Smooth muscle cell (in vitro differentiated cells): ENCODE data around the gene ZNF304. TPM values are rescaled to one million over a fixed set of nuclear protein-coding genes. Genes with fewer than 3 reads are reported as not detected.

ENCODE experiments used
- DNase-seq: peaks from one replicate; lab custom pipeline; 2025; ENCODE audit not compliant: unreplicated experiment; lab: John Stamatoyannopoulos, UW
- H2AFZ ChIP-seq: fragments of 200-600 bp; sonication (generic); 2 replicates; pipeline ENCODE4 v1.6.0; 2016; ENCODE audit warnings: antibody characterized with exemption, low read depth, mild to moderate bottlenecking
- H3F3A ChIP-seq: fragments of 200-600 bp; sonication (generic); 2 replicates; pipeline ENCODE4 v1.6.0; 2017; ENCODE audit warnings: antibody characterized with exemption, low read depth
- H3K27ac ChIP-seq: fragments of 200-600 bp; sonication (generic); 2 replicates; pipeline ENCODE4 v1.5.1; 2016; ENCODE audit warnings: low read depth, mild to moderate bottlenecking
- H3K27me3 ChIP-seq: fragments of 200-600 bp; sonication (generic); 2 replicates; pipeline ENCODE4 v1.6.1; 2016; ENCODE audit warnings: low read depth, mild to moderate bottlenecking
- H3K36me3 ChIP-seq: fragments of 200-600 bp; sonication (generic); 2 replicates; pipeline ENCODE4 v1.5.1; 2016; ENCODE audit warnings: low read depth
- H3K4me1 ChIP-seq: fragments of 200-600 bp; sonication (generic); 2 replicates; pipeline ENCODE4 v1.5.1; 2016; ENCODE audit warnings: low read depth
- H3K4me2 ChIP-seq: fragments of 200-600 bp; sonication (generic); 2 replicates; pipeline ENCODE4 v1.6.0; 2016; ENCODE audit warnings: mild to moderate bottlenecking
- H3K4me3 ChIP-seq: fragments of 200-600 bp; sonication (generic); 2 replicates; pipeline ENCODE4 v1.5.1; 2016; ENCODE audit warnings: mild to moderate bottlenecking
- H3K79me2 ChIP-seq: fragments of 200-600 bp; sonication (generic); 2 replicates; pipeline ENCODE4 v1.6.0; 2016; ENCODE audit warnings: low read depth, mild to moderate bottlenecking
- H3K9ac ChIP-seq: fragments of 200-600 bp; sonication (generic); 2 replicates; pipeline ENCODE4 v1.6.0; 2016; ENCODE audit warnings: low read depth
- H3K9me3 ChIP-seq: fragments of 200-600 bp; sonication (generic); replicated peaks from 2 replicates; pipeline ENCODE4 v1.5.1; 2016; ENCODE audit warnings: low read depth
- H4K20me1 ChIP-seq: fragments of 200-600 bp; sonication (generic); 2 replicates; pipeline ENCODE4 v1.6.0; 2016; ENCODE audit warnings: low read depth
- WGBS: methylation state at CpG from one replicate; pipeline ENCODE4 v1.1.7; 2016; ENCODE audit warnings: low lambda C conversion rate; 5-methylcytosine and 5-hydroxymethylcytosine counted together
- polyA plus RNA-seq: library from polyadenylated mRNA; unstranded; fragments of >200 nt; fragmentation: Nextera tagmentation; extraction: Ambion mirVana; gene quantifications from 2 replicates; pipeline ENCODE4 v1.2.1, GENCODE V29; 2016
- total RNA-seq: library from RNA; depleted of rRNA; stranded (reverse); fragments of >200 nt; gene quantifications from 2 replicates; pipeline ENCODE4 v1.2.3, GENCODE V29; 2014
- TF ChIP-seq, protein P1 (sequence below): fragments of 200-600 bp; sonication (generic); IDR thresholded peaks from 2 replicates; pipeline ENCODE4 v1.5.1; 2017; ENCODE audit warnings: borderline replicate concordance, mild to moderate bottlenecking, antibody characterized with exemption; ENCODE audit not compliant: insufficient read depth, poor library complexity, severe bottlenecking

ZNF304 gene
- total and polyA plus RNA-seq, 2 experiments from 2014 or later, result 3.9 to 6.8 TPM

DNA sequence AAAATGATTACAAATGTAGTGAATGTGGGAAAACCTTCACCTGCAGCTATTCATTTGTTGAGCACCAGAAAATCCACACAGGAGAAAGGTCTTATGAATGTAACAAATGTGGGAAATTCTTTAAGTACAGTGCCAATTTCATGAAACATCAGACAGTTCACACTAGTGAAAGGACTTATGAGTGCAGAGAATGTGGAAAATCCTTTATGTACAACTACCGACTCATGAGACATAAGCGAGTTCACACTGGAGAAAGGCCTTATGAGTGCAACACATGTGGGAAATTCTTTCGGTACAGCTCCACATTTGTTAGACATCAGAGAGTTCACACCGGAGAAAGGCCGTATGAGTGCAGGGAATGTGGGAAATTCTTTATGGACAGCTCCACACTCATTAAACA is 47.8 kb downstream of the ZNF304 start:
- WGBS, result over 99% methylated on average over 5 of the region's 5 CpGs
- Histone ChIP-seq H3K4me2 (no peak overlapping the region), H2AFZ (no peak overlapping the region), H3K4me3 (no peak overlapping the region), H3K27me3 (no peaks in the 10 kb centered on the region), H3K9ac (no peak overlapping the region), H3K36me3 (peaks cover 20% of the 10 kb centered on the region), H3K9me3 (no peaks in the 10 kb centered on the region), H3F3A (no peaks in the 10 kb centered on the region), H3K27ac (no peak overlapping the region), H3K4me1 (no peaks in the 10 kb centered on the region), H4K20me1 (peaks cover 2% of the 10 kb centered on the region), H3K79me2 (peaks cover 8% of the 10 kb centered on the region)
- DNase-seq, result no peak
- TF ChIP-seq, protein P1, sequence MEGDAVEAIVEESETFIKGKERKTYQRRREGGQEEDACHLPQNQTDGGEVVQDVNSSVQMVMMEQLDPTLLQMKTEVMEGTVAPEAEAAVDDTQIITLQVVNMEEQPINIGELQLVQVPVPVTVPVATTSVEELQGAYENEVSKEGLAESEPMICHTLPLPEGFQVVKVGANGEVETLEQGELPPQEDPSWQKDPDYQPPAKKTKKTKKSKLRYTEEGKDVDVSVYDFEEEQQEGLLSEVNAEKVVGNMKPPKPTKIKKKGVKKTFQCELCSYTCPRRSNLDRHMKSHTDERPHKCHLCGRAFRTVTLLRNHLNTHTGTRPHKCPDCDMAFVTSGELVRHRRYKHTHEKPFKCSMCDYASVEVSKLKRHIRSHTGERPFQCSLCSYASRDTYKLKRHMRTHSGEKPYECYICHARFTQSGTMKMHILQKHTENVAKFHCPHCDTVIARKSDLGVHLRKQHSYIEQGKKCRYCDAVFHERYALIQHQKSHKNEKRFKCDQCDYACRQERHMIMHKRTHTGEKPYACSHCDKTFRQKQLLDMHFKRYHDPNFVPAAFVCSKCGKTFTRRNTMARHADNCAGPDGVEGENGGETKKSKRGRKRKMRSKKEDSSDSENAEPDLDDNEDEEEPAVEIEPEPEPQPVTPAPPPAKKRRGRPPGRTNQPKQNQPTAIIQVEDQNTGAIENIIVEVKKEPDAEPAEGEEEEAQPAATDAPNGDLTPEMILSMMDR, result no peak

DNA sequence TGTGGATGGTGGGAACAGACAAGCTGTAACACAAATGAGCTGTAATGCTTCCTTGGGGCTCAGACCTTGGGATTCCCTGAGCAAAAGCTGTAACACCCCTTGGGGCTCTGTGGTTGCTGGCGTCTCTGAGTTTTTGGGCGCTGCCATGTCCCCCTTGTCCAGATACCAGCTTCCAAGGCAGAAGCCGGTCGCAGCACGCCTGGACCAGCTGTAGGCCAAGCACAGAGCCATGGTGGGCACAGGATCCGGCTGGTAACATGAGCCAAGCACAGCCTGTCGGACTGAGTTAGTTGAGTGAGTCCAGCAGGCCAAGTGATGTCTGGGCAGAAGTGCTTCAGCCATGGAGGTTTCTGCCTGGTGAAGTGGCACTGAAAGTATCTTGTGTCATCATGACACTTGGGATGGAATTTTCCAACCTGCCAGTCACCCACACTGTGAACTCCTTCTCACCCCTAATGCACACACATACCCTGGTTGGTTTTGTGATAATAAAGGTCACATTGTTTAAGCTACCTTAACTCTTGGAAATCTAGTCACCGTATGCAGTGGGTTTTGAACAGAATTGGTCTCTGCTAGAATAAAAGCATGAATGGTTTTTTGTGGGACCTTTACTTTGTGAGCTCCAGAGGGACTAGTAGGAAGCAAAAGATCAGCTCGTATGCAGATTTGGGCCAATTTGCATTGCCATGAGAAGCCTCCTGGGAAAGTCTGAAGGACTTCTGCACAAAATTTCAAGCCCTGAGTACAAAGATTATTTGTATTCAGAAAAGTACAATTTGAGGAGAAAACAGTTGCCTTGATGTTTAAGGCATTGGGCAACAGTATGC is 52.9 kb downstream of the ZNF304 start:
- Histone ChIP-seq H2AFZ (no peak overlapping the region), H3K9me3 (no peaks in the 10 kb centered on the region), H3K4me2 (no peak overlapping the region), H3K27ac (no peak overlapping the region), H4K20me1 (peaks cover 2% of the 10 kb centered on the region), H3K27me3 (no peaks in the 10 kb centered on the region), H3K9ac (no peak overlapping the region), H3F3A (no peaks in the 10 kb centered on the region), H3K36me3 (peaks cover 12% of the 10 kb centered on the region), H3K4me3 (no peak overlapping the region), H3K4me1 (no peaks in the 10 kb centered on the region), H3K79me2 (no peaks in the 10 kb centered on the region)
- 94% methylated on average over 9 of the region's 9 CpGs for WGBS
- TF ChIP-seq, protein P1, result no peak
- DNase-seq, result no peak

DNA sequence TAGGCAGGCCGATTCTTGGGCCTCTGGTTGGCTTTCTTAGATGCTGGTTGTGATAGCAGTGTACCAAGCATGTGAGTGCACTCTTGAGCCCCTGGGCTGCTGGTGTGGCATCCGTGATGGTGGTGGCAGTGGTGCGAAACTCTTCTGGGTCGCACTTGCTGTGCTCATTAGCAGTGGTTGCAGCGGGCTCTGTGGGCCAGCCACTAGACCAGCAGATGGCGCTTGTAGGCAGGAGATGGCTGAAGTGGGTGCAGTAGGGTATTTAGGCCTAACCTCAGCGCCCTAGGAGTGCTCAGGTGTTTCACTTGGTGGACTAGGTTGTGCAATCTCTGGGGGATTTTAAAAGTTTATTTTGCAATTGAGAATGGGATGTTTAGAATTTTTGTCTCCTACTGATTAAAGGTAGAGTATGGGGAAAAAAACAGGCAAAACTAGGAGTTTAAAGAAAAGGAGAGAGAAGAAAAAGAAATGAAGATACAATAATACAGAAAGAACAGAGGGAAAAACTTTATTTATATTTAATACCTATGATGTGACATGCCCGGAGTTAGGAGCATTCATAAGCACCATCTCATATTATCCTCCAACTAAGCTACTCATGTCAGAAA is 55.5 kb downstream of the ZNF304 start:
- TF ChIP-seq, protein P1, result peak; percentile 70
- Histone ChIP-seq H3K27ac (no peak overlapping the region), H4K20me1 (no peaks in the 10 kb centered on the region), H3K4me3 (no peak overlapping the region), H3K9ac (no peak overlapping the region), H3K4me2 (no peak overlapping the region), H3K9me3 (no peaks in the 10 kb centered on the region), H3K27me3 (no peaks in the 10 kb centered on the region), H3F3A (no peaks in the 10 kb centered on the region), H3K79me2 (peaks cover 5% of the 10 kb centered on the region), H3K4me1 (no peaks in the 10 kb centered on the region), H3K36me3 (no peaks in the 10 kb centered on the region), H2AFZ (no peak overlapping the region)
- WGBS, result 19% methylated on average over 8 of the region's 8 CpGs
- DNase-seq, result peak; percentile 3

Other genes with a start within 250 kb of the ZNF304 start
- gene USP29, start 231.3 kb upstream of the ZNF304 start, total RNA-seq, result not detected in 2 replicates
- not detected in 2 replicates for gene USP29, start 231.3 kb upstream of the ZNF304 start, polyA plus RNA-seq
- not detected in 2 replicates for gene ZIM3, start 206.1 kb upstream of the ZNF304 start, total RNA-seq
- not detected in 2 replicates for gene ZIM3, start 206.1 kb upstream of the ZNF304 start, polyA plus RNA-seq
- not detected in 2 replicates for gene DUXA, start 183.8 kb upstream of the ZNF304 start, total RNA-seq
- not detected in 2 replicates for gene DUXA, start 183.8 kb upstream of the ZNF304 start, polyA plus RNA-seq
- 21.6 and 26.0 TPM in 2 replicates for gene ZNF264, start 159.8 kb upstream of the ZNF304 start, total RNA-seq
- gene ZNF264, start 159.8 kb upstream of the ZNF304 start, polyA plus RNA-seq, result 3.5 and 6.8 TPM in 2 replicates
- gene AURKC, start 120.2 kb upstream of the ZNF304 start, total RNA-seq, result 1.7 and 2.8 TPM in 2 replicates
- gene AURKC, start 120.2 kb upstream of the ZNF304 start, polyA plus RNA-seq, result 0.27 and 2.2 TPM in 2 replicates
- 28.9 and 33.4 TPM in 2 replicates for gene ZNF805, start 110.6 kb upstream of the ZNF304 start, total RNA-seq
- 3.4 and 5.6 TPM in 2 replicates for gene ZNF805, start 110.6 kb upstream of the ZNF304 start, polyA plus RNA-seq
- 85.2 and 103 TPM in 2 replicates for gene ZNF460, start 70.8 kb upstream of the ZNF304 start, total RNA-seq
- 1.7 and 3.5 TPM in 2 replicates for gene ZNF460, start 70.8 kb upstream of the ZNF304 start, polyA plus RNA-seq
- gene ZNF543, start 30.8 kb upstream of the ZNF304 start, total RNA-seq, result 5.1 and 7.5 TPM in 2 replicates
- gene ZNF543, start 30.8 kb upstream of the ZNF304 start, polyA plus RNA-seq, result 1.1 and 1.4 TPM in 2 replicates
- 25.4 and 34.4 TPM in 2 replicates for gene TRAPPC2B, start 12.3 kb downstream of the ZNF304 start, total RNA-seq
- 36.3 and 42.6 TPM in 2 replicates for gene TRAPPC2B, start 12.3 kb downstream of the ZNF304 start, polyA plus RNA-seq
- gene ZNF547, start 12.3 kb downstream of the ZNF304 start, total RNA-seq, result 4.0 and 4.9 TPM in 2 replicates
- 0.71 and 2.5 TPM in 2 replicates for gene ZNF547, start 12.3 kb downstream of the ZNF304 start, polyA plus RNA-seq
- 26.9 and 27.3 TPM in 2 replicates for gene ZNF548, start 38.6 kb downstream of the ZNF304 start, total RNA-seq
- gene ZNF548, start 38.6 kb downstream of the ZNF304 start, polyA plus RNA-seq, result 12.3 and 13.1 TPM in 2 replicates
- gene ZNF17, start 59.9 kb downstream of the ZNF304 start, total RNA-seq, result 4.3 and 7.0 TPM in 2 replicates
- 0.95 and 3.1 TPM in 2 replicates for gene ZNF17, start 59.9 kb downstream of the ZNF304 start, polyA plus RNA-seq
- gene ZNF749, start 84.1 kb downstream of the ZNF304 start, total RNA-seq, result 4.0 and 9.4 TPM in 2 replicates
- gene ZNF749, start 84.1 kb downstream of the ZNF304 start, polyA plus RNA-seq, result 1.6 and 3.1 TPM in 2 replicates
- gene VN1R1, start 105.9 kb downstream of the ZNF304 start, total RNA-seq, result 0.45 and 0.67 TPM in 2 replicates
- 0.50 TPM in 1 of 2 replicates, not detected in the other for gene VN1R1, start 105.9 kb downstream of the ZNF304 start, polyA plus RNA-seq
- gene ZNF772, start 126.3 kb downstream of the ZNF304 start, total RNA-seq, result 8.2 and 11.2 TPM in 2 replicates
- 1.4 and 2.1 TPM in 2 replicates for gene ZNF772, start 126.3 kb downstream of the ZNF304 start, polyA plus RNA-seq
- 11.5 and 20.5 TPM in 2 replicates for gene ZNF419, start 136.5 kb downstream of the ZNF304 start, total RNA-seq
- gene ZNF419, start 136.5 kb downstream of the ZNF304 start, polyA plus RNA-seq, result 9.4 and 9.8 TPM in 2 replicates
- gene ZNF773, start 148.7 kb downstream of the ZNF304 start, total RNA-seq, result 7.9 and 17.2 TPM in 2 replicates
- 7.3 and 9.6 TPM in 2 replicates for gene ZNF773, start 148.7 kb downstream of the ZNF304 start, polyA plus RNA-seq
- 7.0 TPM in 2 replicates for gene ZNF549, start 176.1 kb downstream of the ZNF304 start, total RNA-seq
- gene ZNF549, start 176.1 kb downstream of the ZNF304 start, polyA plus RNA-seq, result 4.4 and 4.7 TPM in 2 replicates
- gene ZNF550, start 208.6 kb downstream of the ZNF304 start, total RNA-seq, result 5.1 and 6.3 TPM in 2 replicates
- gene ZNF550, start 208.6 kb downstream of the ZNF304 start, polyA plus RNA-seq, result 3.6 and 5.9 TPM in 2 replicates
- gene ZNF416, start 227.6 kb downstream of the ZNF304 start, total RNA-seq, result 5.4 and 6.6 TPM in 2 replicates
- gene ZNF416, start 227.6 kb downstream of the ZNF304 start, polyA plus RNA-seq, result 3.6 TPM in 2 replicates
- 6.5 and 9.1 TPM in 2 replicates for gene ZIK1, start 232.9 kb downstream of the ZNF304 start, total RNA-seq
- 4.6 and 6.6 TPM in 2 replicates for gene ZIK1, start 232.9 kb downstream of the ZNF304 start, polyA plus RNA-seq
- 3.0 and 3.2 TPM in 2 replicates for gene ZNF530, start 248.6 kb downstream of the ZNF304 start, total RNA-seq
- gene ZNF530, start 248.6 kb downstream of the ZNF304 start, polyA plus RNA-seq, result 3.5 and 3.7 TPM in 2 replicates